SK-N-SH (cell line): ENCODE results near the gene PTGR2. TPM values are rescaled to one million over a fixed set of nuclear protein-coding genes. Genes with fewer than 3 reads are reported as not detected.

Experiments
- CTCF ChIA-PET: fragments of 300-600, 350-600 bp; formaldehyde crosslinking; extraction: SDS; loops from one replicate; lab custom pipeline; 2021; lab: Yijun Ruan, JAX
- POLR2A ChIA-PET: fragments of 350-600 bp; sonication (Branson Sonifier 250); formaldehyde crosslinking; extraction: SDS; loops from one replicate; lab custom pipeline; 2020; ENCODE audit warnings: antibody characterized with exemption, inconsistent platforms; lab: Yijun Ruan, JAX
- DNase-seq: peaks from one replicate; pipeline ENCODE4 v3.0.0; 2012
- H2AFZ ChIP-seq: fragments of 200-600 bp; sonication (generic); 2 replicates; pipeline ENCODE4 v1.8.1; 2016; ENCODE audit warnings: antibody characterized with exemption, mild to moderate bottlenecking, low read depth
- H3F3A ChIP-seq: fragments of 200-600 bp; sonication (generic); replicated peaks from 2 replicates; pipeline ENCODE3; 2016; ENCODE audit warnings: antibody characterized with exemption, mild to moderate bottlenecking; ENCODE audit not compliant: insufficient read depth
- H3K27ac ChIP-seq, 2 experiments: fragments of 200-500 bp in 1 of 2; fragments of 200-600 bp in 1 of 2; sonication (Bioruptor generic) in 1 of 2; sonication (generic), shearing (Covaris generic) in 1 of 2; 2 replicates each; pipeline versions ENCODE4 v1.5.1 to v1.6.1; 2014 to 2016; ENCODE audit warnings: low read depth in 2 of 2, inconsistent platforms in 1 of 2, low read length in 1 of 2, mild to moderate bottlenecking in 1 of 2, mixed read lengths in 1 of 2
- H3K27me3 ChIP-seq: fragments of 200-600 bp; sonication (generic), shearing (Covaris generic); 2 replicates; pipeline ENCODE4 v1.6.1; 2016; ENCODE audit warnings: mixed run types; ENCODE audit not compliant: insufficient read depth
- H3K36me3 ChIP-seq, 2 experiments: fragments of 200-500 bp in 1 of 2; fragments of 200-600 bp in 1 of 2; sonication (Bioruptor generic) in 1 of 2; sonication (generic) in 1 of 2; replicated peaks in 1 of 2; 2 replicates each; pipeline versions ENCODE3 to v1.5.1; 2014 to 2016; ENCODE audit warnings: low read length in 1 of 2, mild to moderate bottlenecking in 1 of 2; ENCODE audit not compliant: insufficient read depth in 2 of 2, control insufficient read depth in 1 of 2
- H3K4me1 ChIP-seq, 2 experiments: fragments of 200-500 bp in 1 of 2; fragments of 200-600 bp in 1 of 2; sonication (Bioruptor generic) in 1 of 2; sonication (generic), shearing (Covaris generic) in 1 of 2; 2 replicates each; pipeline versions ENCODE4 v1.5.1 to v1.6.1; 2014 to 2016; ENCODE audit warnings: low read depth in 1 of 2, low read length in 1 of 2, mixed run types in 1 of 2; ENCODE audit not compliant: insufficient read depth in 2 of 2, control insufficient read depth in 1 of 2
- H3K4me2 ChIP-seq: fragments of 200-600 bp; sonication (generic), shearing (Covaris generic); 2 replicates; pipeline ENCODE4 v1.6.1; 2017; ENCODE audit warnings: mixed run types
- H3K4me3 ChIP-seq, 2 experiments: fragments of 200-500 bp in 1 of 2; fragments of 200-600 bp in 1 of 2; sonication (Bioruptor generic) in 1 of 2; sonication (generic), shearing (Covaris generic) in 1 of 2; 2 replicates each; pipeline versions ENCODE4 v1.5.1 to v1.8.1; 2014 to 2016; ENCODE audit warnings: low read depth in 2 of 2, inconsistent platforms in 1 of 2, low read length in 1 of 2, mild to moderate bottlenecking in 1 of 2, mixed read lengths in 1 of 2, moderate library complexity in 1 of 2
- H3K79me2 ChIP-seq: fragments of 200-600 bp; sonication (generic); 2 replicates; pipeline ENCODE4 v1.8.1; 2017; ENCODE audit warnings: mild to moderate bottlenecking; ENCODE audit not compliant: insufficient read depth
- H3K9ac ChIP-seq: fragments of 200-600 bp; sonication (generic); 2 replicates; pipeline ENCODE4 v1.6.1; 2017; ENCODE audit warnings: mixed run types
- H3K9me2 ChIP-seq: fragments of 200-600 bp; sonication (generic); 2 replicates; pipeline ENCODE4 v1.6.1; 2017; ENCODE audit warnings: mixed run types
- H3K9me3 ChIP-seq: fragments of 200-600 bp; sonication (generic); 2 replicates; pipeline ENCODE4 v1.6.1; 2017; ENCODE audit warnings: mixed run types, mild to moderate bottlenecking, moderate library complexity
- H4K20me1 ChIP-seq: fragments of 200-600 bp; sonication (generic); 2 replicates; pipeline ENCODE4 v1.6.1; 2017; ENCODE audit warnings: mild to moderate bottlenecking, mixed run types; ENCODE audit not compliant: insufficient read depth
- EP300 ChIP-seq, 2 experiments: IDR thresholded peaks; 2 replicates each; pipeline versions ENCODE4 v1.4.0 to v1.6.1; 2012; ENCODE audit warnings: borderline replicate concordance in 1 of 2, low read depth in 1 of 2, low read length in 1 of 2
- EZH2phosphoT487 ChIP-seq: fragments of 200-600 bp; sonication (generic); IDR thresholded peaks from 2 replicates; pipeline ENCODE4 v1.6.1; 2017; ENCODE audit warnings: low read depth, mixed run types, mild to moderate bottlenecking, antibody characterized with exemption, moderate library complexity, borderline replicate concordance
- FOSL2 ChIP-seq: IDR thresholded peaks from 2 replicates; pipeline ENCODE4 v1.4.0; 2012; ENCODE audit warnings: low read depth, mild to moderate bottlenecking, moderate library complexity, borderline replicate concordance
- FOXJ3 ChIP-seq: sonication (generic); formaldehyde crosslinking; IDR thresholded peaks from 2 replicates; pipeline ENCODE4 v1.5.1; 2020; ENCODE audit warnings: mild to moderate bottlenecking, missing genetic modification reagents
- FOXM1 ChIP-seq: IDR thresholded peaks from 2 replicates; pipeline ENCODE4 v1.4.0; 2012; ENCODE audit warnings: low read depth, mild to moderate bottlenecking
- GABPA ChIP-seq: IDR thresholded peaks from 2 replicates; pipeline ENCODE4 v1.4.0; 2012; ENCODE audit warnings: low read depth, mild to moderate bottlenecking
- GATA2 ChIP-seq: sonication (generic); formaldehyde crosslinking; IDR thresholded peaks from 2 replicates; pipeline ENCODE4 v1.5.0; 2020; ENCODE audit warnings: mild to moderate bottlenecking, missing genetic modification reagents
- NFIC ChIP-seq: IDR thresholded peaks from 2 replicates; pipeline ENCODE4 v1.4.0; 2012; ENCODE audit warnings: borderline replicate concordance
- RCOR1 ChIP-seq: fragments of 150-350 bp; IDR thresholded peaks from 2 replicates; pipeline ENCODE4 v1.6.1; 2017; ENCODE audit warnings: antibody characterized with exemption, low read length
- SMC3 ChIP-seq: IDR thresholded peaks from 2 replicates; pipeline ENCODE4 v1.6.1; 2012; ENCODE audit warnings: low read depth, low read length, improper control_type of control experiment
- TAF1 ChIP-seq: IDR thresholded peaks from 2 replicates; pipeline ENCODE4 v1.6.1; 2012; ENCODE audit warnings: low read depth, mild to moderate bottlenecking, low read length, moderate library complexity, borderline replicate concordance
- YY1 ChIP-seq: IDR thresholded peaks from 2 replicates; pipeline ENCODE4 v1.4.0; 2012; ENCODE audit warnings: low read depth, mild to moderate bottlenecking
- WGBS: methylation state at CpG from one replicate; pipeline ENCODE4 v1.1.6; 2017; ENCODE audit warnings: low lambda C conversion rate; 5-methylcytosine and 5-hydroxymethylcytosine counted together
- polyA plus RNA-seq, 3 experiments: library from polyadenylated mRNA; depleted of rRNA; stranded (reverse); fragments of >200 nt; gene quantifications; 2 replicates each; pipeline ENCODE4 v1.2.3, GENCODE V29; 2012
- TF ChIP-seq, protein P1 (sequence below): IDR thresholded peaks from 2 replicates; pipeline ENCODE4 v1.4.0; 2012; ENCODE audit warnings: low read depth
- TF ChIP-seq, protein P2 (sequence below): fragments of 150-350 bp; IDR thresholded peaks from 2 replicates; pipeline ENCODE4 v1.6.1; 2016; ENCODE audit warnings: mild to moderate bottlenecking, low read depth, low read length
- TF ChIP-seq, protein P3 (sequence below): fragments of 150-350 bp; IDR thresholded peaks from 2 replicates; pipeline ENCODE4 v1.6.1; 2017; ENCODE audit warnings: antibody characterized with exemption, low read length, low read depth, borderline replicate concordance
- TF ChIP-seq, protein P4 (sequence below): fragments of 200-600 bp; sonication (generic); IDR thresholded peaks from 2 replicates; pipeline ENCODE4 v1.6.1; 2017; ENCODE audit warnings: antibody characterized with exemption, mild to moderate bottlenecking, moderate library complexity
- TF ChIP-seq, protein P5 (sequence below): IDR thresholded peaks from 2 replicates; pipeline ENCODE4 v1.6.1; 2012; ENCODE audit warnings: mild to moderate bottlenecking, low read depth, low read length, moderate library complexity

The PTGR2 gene
- polyA plus RNA-seq, 1 of the 3 experiments (the other 2 are of a cell fraction): 7.1 TPM

DNA sequence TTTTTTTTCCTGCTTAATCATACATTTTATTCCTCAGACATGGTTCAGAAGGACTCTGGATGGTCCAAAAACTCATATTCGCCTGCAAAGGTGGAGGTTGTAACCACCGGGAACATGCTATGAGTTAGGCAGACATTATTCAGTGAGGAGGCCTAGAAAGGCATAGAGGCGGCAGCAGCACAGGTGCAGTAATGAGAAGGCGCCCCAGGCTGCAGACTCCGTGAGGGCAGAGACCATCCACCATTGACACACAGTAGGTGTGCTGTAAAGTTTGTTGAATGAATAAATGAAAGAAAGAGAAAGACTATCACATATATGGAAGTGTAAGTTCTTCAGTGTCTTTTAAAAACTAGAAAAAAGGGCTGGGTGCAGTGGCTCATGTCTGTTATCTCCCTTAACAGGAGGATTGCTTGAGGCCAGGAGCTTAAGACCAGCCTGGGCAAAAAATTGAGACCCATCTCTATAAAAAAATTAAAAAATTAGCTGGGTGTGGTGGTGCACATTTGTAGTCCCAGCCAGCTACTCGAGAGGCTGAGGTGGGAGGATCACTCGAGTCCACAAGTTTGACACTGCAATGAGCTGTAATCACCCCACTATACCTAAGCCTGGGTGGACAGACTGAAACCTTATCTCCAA, 34.5 kb upstream of the PTGR2 start:
- CTCF ChIA-PET: interaction anchor here (1.2 to 2.7 kb wide), 4 partner anchors 25 to 88 kb away, joined by 3 to 13 read pairs (median 7); no protein-coding TSS in a partner anchor
- POLR2A ChIA-PET: no interaction called here
- no peaks in the 10 kb centered on the region for H3K79me2 ChIP-seq
- H3K27ac ChIP-seq: no peak overlapping the region
- H3F3A ChIP-seq: peaks cover 4% of the 10 kb centered on the region
- no peaks in the 10 kb centered on the region for H3K36me3 ChIP-seq
- TF ChIP-seq, protein P1, sequence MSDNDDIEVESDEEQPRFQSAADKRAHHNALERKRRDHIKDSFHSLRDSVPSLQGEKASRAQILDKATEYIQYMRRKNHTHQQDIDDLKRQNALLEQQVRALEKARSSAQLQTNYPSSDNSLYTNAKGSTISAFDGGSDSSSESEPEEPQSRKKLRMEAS: no peak
- TF ChIP-seq, protein P2, sequence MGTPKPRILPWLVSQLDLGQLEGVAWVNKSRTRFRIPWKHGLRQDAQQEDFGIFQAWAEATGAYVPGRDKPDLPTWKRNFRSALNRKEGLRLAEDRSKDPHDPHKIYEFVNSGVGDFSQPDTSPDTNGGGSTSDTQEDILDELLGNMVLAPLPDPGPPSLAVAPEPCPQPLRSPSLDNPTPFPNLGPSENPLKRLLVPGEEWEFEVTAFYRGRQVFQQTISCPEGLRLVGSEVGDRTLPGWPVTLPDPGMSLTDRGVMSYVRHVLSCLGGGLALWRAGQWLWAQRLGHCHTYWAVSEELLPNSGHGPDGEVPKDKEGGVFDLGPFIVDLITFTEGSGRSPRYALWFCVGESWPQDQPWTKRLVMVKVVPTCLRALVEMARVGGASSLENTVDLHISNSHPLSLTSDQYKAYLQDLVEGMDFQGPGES: no peak
- TF ChIP-seq RCOR1 (no peak), EP300 (IDR thresholded peaks at IDR 0.05; ENCODE audit: borderline replicate concordance in 1 of 2, low read depth in 1 of 2, low read length in 1 of 2) (no peak), TAF1 (no peak), FOXM1 (no peak)
- no peak for DNase-seq
- 86% methylated on average over 7 of the region's 7 CpGs for WGBS
- H3K4me3 ChIP-seq: no peak overlapping the region
- no peak overlapping the region for H2AFZ ChIP-seq
- H3K27me3 ChIP-seq: 0 out of 2 replicates have a peak, but pooled peaks cover 7% of the 10 kb centered on the region
- no peaks in the 10 kb centered on the region for H4K20me1 ChIP-seq
- H3K9ac ChIP-seq: no peak overlapping the region
- H3K9me2 ChIP-seq: no peaks in the 10 kb centered on the region
- H3K4me1 ChIP-seq: no peaks in the 10 kb centered on the region
- H3K4me2 ChIP-seq: no peak overlapping the region
- H3K9me3 ChIP-seq: no peaks in the 10 kb centered on the region

DNA sequence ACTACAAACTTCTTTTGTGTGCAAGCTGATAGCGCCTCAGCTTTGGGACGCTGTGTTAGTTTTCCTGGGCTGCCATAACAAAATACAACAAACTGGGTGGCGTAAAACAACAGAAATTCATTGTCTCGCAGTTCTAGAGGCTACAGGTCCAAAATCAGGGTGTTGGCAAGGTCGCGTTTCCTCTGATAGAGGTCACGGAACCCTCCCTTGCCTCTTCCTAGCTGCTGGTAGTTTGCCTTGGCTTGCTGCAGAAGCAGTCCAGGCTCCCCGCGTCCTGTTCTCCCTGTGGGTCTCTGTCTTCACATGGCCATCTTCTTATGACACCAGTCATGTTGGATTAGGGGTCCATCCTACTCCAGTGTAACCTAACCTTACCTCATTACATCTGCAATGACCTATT, 32.8 kb upstream of the PTGR2 start:
- CTCF ChIA-PET: no interaction called here
- TF ChIP-seq SMC3 (no peak), FOSL2 (no peak), FOXJ3 (CRISPR knock-in tag) (no peak), EP300 (IDR thresholded peaks at IDR 0.05; ENCODE audit: borderline replicate concordance in 1 of 2, low read depth in 1 of 2, low read length in 1 of 2) (no peak), EZH2phosphoT487 (no peak), YY1 (no peak), GATA2 (no peak), NFIC (no peak), GABPA (no peak)
- TF ChIP-seq, protein P1: no peak
- TF ChIP-seq, protein P3, sequence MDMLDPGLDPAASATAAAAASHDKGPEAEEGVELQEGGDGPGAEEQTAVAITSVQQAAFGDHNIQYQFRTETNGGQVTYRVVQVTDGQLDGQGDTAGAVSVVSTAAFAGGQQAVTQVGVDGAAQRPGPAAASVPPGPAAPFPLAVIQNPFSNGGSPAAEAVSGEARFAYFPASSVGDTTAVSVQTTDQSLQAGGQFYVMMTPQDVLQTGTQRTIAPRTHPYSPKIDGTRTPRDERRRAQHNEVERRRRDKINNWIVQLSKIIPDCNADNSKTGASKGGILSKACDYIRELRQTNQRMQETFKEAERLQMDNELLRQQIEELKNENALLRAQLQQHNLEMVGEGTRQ: no peak
- TF ChIP-seq, protein P4, sequence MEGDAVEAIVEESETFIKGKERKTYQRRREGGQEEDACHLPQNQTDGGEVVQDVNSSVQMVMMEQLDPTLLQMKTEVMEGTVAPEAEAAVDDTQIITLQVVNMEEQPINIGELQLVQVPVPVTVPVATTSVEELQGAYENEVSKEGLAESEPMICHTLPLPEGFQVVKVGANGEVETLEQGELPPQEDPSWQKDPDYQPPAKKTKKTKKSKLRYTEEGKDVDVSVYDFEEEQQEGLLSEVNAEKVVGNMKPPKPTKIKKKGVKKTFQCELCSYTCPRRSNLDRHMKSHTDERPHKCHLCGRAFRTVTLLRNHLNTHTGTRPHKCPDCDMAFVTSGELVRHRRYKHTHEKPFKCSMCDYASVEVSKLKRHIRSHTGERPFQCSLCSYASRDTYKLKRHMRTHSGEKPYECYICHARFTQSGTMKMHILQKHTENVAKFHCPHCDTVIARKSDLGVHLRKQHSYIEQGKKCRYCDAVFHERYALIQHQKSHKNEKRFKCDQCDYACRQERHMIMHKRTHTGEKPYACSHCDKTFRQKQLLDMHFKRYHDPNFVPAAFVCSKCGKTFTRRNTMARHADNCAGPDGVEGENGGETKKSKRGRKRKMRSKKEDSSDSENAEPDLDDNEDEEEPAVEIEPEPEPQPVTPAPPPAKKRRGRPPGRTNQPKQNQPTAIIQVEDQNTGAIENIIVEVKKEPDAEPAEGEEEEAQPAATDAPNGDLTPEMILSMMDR: no peak
- TF ChIP-seq, protein P5, sequence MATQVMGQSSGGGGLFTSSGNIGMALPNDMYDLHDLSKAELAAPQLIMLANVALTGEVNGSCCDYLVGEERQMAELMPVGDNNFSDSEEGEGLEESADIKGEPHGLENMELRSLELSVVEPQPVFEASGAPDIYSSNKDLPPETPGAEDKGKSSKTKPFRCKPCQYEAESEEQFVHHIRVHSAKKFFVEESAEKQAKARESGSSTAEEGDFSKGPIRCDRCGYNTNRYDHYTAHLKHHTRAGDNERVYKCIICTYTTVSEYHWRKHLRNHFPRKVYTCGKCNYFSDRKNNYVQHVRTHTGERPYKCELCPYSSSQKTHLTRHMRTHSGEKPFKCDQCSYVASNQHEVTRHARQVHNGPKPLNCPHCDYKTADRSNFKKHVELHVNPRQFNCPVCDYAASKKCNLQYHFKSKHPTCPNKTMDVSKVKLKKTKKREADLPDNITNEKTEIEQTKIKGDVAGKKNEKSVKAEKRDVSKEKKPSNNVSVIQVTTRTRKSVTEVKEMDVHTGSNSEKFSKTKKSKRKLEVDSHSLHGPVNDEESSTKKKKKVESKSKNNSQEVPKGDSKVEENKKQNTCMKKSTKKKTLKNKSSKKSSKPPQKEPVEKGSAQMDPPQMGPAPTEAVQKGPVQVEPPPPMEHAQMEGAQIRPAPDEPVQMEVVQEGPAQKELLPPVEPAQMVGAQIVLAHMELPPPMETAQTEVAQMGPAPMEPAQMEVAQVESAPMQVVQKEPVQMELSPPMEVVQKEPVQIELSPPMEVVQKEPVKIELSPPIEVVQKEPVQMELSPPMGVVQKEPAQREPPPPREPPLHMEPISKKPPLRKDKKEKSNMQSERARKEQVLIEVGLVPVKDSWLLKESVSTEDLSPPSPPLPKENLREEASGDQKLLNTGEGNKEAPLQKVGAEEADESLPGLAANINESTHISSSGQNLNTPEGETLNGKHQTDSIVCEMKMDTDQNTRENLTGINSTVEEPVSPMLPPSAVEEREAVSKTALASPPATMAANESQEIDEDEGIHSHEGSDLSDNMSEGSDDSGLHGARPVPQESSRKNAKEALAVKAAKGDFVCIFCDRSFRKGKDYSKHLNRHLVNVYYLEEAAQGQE: no peak

More for the DNA sequence above, 32.8 kb upstream of the PTGR2 start:
- Histone ChIP-seq H3K27me3 (0 out of 2 replicates have a peak, but pooled peaks cover 7% of the 10 kb centered on the region), H2AFZ (no peak overlapping the region), H3K4me3 (no peak overlapping the region), H3K4me2 (no peak overlapping the region), H3F3A (peaks cover 4% of the 10 kb centered on the region), H3K79me2 (no peaks in the 10 kb centered on the region), H3K36me3 (no peaks in the 10 kb centered on the region), H3K9me3 (no peaks in the 10 kb centered on the region), H4K20me1 (no peaks in the 10 kb centered on the region), H3K9ac (no peak overlapping the region), H3K4me1 (no peaks in the 10 kb centered on the region), H3K27ac (no peak overlapping the region), H3K9me2 (no peaks in the 10 kb centered on the region)
- WGBS: 94% methylated on average over 9 of the region's 9 CpGs
- no peak for DNase-seq
- POLR2A ChIA-PET: no interaction called here
